ENCODE data around the gene IRX2. TPM values are rescaled to one million over a fixed set of nuclear protein-coding genes. Genes with fewer than 3 reads are reported as not detected.

IRX2 gene
- total and polyA plus RNA-seq, 2 of the 8 experiments (the other 6 are each of a cell fraction or from before 2014, with no cell fraction given), result 23.4 to 40.4 TPM

DNA sequence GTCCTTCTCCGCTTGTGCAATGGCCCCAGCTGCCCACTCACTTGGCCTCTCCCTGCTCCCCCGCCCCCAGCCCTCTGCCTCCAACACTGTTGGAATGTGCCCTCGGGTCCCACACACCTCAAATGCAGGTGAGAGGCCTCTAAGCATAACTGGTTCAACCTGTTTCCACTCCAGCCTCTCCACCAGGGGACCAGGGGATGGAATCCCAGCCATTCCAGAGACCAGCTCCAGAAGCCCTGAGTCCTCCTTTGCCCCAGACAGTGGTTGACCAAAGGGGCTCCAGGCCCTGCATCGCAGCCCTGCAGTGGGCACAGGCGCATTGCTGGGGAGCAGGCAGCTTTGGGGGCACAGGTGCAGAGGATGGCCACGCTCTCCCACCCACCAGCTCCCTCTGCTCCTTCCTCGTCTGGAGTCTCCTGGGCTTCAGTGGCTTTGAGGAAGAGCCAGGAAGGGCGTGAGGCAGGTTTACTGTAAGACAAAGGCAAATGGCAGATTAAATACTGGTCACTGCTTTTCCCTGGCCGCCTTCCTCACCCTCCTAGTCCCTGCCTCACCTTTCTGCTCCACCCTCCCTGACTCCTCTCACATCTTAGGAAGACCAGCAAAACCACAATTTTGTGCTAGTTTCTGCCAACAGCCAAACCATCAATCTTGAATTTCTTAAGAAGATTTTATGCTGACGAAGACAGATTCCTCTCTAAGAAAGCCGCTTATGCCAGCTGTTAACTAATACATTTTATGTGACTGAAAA lies 29.1 kb upstream of the IRX2 start (continued):
- TF ChIP-seq, protein P1, sequence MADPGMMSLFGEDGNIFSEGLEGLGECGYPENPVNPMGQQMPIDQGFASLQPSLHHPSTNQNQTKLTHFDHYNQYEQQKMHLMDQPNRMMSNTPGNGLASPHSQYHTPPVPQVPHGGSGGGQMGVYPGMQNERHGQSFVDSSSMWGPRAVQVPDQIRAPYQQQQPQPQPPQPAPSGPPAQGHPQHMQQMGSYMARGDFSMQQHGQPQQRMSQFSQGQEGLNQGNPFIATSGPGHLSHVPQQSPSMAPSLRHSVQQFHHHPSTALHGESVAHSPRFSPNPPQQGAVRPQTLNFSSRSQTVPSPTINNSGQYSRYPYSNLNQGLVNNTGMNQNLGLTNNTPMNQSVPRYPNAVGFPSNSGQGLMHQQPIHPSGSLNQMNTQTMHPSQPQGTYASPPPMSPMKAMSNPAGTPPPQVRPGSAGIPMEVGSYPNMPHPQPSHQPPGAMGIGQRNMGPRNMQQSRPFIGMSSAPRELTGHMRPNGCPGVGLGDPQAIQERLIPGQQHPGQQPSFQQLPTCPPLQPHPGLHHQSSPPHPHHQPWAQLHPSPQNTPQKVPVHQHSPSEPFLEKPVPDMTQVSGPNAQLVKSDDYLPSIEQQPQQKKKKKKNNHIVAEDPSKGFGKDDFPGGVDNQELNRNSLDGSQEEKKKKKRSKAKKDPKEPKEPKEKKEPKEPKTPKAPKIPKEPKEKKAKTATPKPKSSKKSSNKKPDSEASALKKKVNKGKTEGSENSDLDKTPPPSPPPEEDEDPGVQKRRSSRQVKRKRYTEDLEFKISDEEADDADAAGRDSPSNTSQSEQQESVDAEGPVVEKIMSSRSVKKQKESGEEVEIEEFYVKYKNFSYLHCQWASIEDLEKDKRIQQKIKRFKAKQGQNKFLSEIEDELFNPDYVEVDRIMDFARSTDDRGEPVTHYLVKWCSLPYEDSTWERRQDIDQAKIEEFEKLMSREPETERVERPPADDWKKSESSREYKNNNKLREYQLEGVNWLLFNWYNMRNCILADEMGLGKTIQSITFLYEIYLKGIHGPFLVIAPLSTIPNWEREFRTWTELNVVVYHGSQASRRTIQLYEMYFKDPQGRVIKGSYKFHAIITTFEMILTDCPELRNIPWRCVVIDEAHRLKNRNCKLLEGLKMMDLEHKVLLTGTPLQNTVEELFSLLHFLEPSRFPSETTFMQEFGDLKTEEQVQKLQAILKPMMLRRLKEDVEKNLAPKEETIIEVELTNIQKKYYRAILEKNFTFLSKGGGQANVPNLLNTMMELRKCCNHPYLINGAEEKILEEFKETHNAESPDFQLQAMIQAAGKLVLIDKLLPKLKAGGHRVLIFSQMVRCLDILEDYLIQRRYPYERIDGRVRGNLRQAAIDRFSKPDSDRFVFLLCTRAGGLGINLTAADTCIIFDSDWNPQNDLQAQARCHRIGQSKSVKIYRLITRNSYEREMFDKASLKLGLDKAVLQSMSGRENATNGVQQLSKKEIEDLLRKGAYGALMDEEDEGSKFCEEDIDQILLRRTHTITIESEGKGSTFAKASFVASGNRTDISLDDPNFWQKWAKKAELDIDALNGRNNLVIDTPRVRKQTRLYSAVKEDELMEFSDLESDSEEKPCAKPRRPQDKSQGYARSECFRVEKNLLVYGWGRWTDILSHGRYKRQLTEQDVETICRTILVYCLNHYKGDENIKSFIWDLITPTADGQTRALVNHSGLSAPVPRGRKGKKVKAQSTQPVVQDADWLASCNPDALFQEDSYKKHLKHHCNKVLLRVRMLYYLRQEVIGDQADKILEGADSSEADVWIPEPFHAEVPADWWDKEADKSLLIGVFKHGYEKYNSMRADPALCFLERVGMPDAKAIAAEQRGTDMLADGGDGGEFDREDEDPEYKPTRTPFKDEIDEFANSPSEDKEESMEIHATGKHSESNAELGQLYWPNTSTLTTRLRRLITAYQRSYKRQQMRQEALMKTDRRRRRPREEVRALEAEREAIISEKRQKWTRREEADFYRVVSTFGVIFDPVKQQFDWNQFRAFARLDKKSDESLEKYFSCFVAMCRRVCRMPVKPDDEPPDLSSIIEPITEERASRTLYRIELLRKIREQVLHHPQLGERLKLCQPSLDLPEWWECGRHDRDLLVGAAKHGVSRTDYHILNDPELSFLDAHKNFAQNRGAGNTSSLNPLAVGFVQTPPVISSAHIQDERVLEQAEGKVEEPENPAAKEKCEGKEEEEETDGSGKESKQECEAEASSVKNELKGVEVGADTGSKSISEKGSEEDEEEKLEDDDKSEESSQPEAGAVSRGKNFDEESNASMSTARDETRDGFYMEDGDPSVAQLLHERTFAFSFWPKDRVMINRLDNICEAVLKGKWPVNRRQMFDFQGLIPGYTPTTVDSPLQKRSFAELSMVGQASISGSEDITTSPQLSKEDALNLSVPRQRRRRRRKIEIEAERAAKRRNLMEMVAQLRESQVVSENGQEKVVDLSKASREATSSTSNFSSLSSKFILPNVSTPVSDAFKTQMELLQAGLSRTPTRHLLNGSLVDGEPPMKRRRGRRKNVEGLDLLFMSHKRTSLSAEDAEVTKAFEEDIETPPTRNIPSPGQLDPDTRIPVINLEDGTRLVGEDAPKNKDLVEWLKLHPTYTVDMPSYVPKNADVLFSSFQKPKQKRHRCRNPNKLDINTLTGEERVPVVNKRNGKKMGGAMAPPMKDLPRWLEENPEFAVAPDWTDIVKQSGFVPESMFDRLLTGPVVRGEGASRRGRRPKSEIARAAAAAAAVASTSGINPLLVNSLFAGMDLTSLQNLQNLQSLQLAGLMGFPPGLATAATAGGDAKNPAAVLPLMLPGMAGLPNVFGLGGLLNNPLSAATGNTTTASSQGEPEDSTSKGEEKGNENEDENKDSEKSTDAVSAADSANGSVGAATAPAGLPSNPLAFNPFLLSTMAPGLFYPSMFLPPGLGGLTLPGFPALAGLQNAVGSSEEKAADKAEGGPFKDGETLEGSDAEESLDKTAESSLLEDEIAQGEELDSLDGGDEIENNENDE (IDR thresholded peaks at IDR 0.05; ENCODE audit: insufficient replicate concordance, low read length), result no peak
- TF ChIP-seq RBBP5 (IDR thresholded peaks at IDR 0.05; ENCODE audit: borderline replicate concordance, low read depth, low read length), result peak; percentile 99
- TF ChIP-seq SUZ12 (IDR thresholded peaks at IDR 0.05; ENCODE audit: low read length), result no peak
- TF ChIP-seq SIX5 (IDR thresholded peaks at IDR 0.05; ENCODE audit: low read depth, low read length), result no peak
- peak in 1 of 2 experiments; percentile 12; a peak in 2 of 4 replicates for TF ChIP-seq RAD21 (IDR thresholded peaks at IDR 0.05 in 1 of 2, conservative IDR thresholded peaks at IDR 0.05 in 1 of 2; ENCODE audit: low read depth in 2 of 2, low read length in 2 of 2)
- TF ChIP-seq CHD2 (IDR thresholded peaks at IDR 0.05; ENCODE audit: low read length), result peak; percentile 55; the same call in 1 of the 2 replicates
- no peak for TF ChIP-seq SIN3A (conservative IDR thresholded peaks at IDR 0.05 in 1 of 2, IDR thresholded peaks at IDR 0.05 in 1 of 2; ENCODE audit: low read depth in 1 of 2, low read length in 2 of 2)
- TF ChIP-seq, protein P2, sequence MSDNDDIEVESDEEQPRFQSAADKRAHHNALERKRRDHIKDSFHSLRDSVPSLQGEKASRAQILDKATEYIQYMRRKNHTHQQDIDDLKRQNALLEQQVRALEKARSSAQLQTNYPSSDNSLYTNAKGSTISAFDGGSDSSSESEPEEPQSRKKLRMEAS (IDR thresholded peaks at IDR 0.05), result peak; percentile 51
